CD4-positive, alpha-beta memory T cell (primary cell): ENCODE results near the gene ACER2. TPM values are rescaled to one million over a fixed set of nuclear protein-coding genes. Genes with fewer than 3 reads are reported as not detected.

ENCODE experiments used
- CTCF ChIA-PET: fragments of 350-600 bp; sonication (Branson Sonifier 250); formaldehyde crosslinking; loops from one replicate; lab custom pipeline; 2021; ENCODE audit warnings: inconsistent platforms; ENCODE audit not compliant: partially characterized antibody; lab: Charles Lee
- POLR2A ChIA-PET: fragments of 350-600 bp; sonication (Branson Sonifier 250); formaldehyde crosslinking; loops from one replicate; lab custom pipeline; 2021; ENCODE audit not compliant: partially characterized antibody; lab: Charles Lee
- DNase-seq, 5 donors: peaks; one replicate each; pipeline versions ENCODE4 v3.0.0 to v3.0.0-alpha.2; 2020 to 2022; ENCODE audit warnings: mixed read lengths in 1 of 5
- H3K27ac ChIP-seq: one replicate; pipeline ENCODE4 v1.7.0; 2013; ENCODE audit warnings: low read depth, low read length
- H3K27me3 ChIP-seq: 2 replicates; pipeline ENCODE4 v1.7.0; 2013; ENCODE audit warnings: mild to moderate bottlenecking, low read length, moderate library complexity; ENCODE audit not compliant: insufficient read depth
- H3K36me3 ChIP-seq: 2 replicates; pipeline ENCODE4 v1.7.0; 2013; ENCODE audit warnings: mild to moderate bottlenecking, low read length, moderate library complexity; ENCODE audit not compliant: insufficient read depth
- H3K4me1 ChIP-seq: 2 replicates; pipeline ENCODE4 v1.7.0; 2013; ENCODE audit warnings: mild to moderate bottlenecking, low read length, moderate library complexity; ENCODE audit not compliant: insufficient read depth
- H3K4me3 ChIP-seq, 2 donors: one replicate each; pipeline ENCODE4 v1.7.0; 2013; ENCODE audit warnings: low read length in 2 of 2, mild to moderate bottlenecking in 1 of 2
- H3K9me3 ChIP-seq, 2 donors: one replicate each; pipeline ENCODE4 v1.7.0; 2013; ENCODE audit warnings: low read length in 2 of 2, control low read depth in 1 of 2; ENCODE audit not compliant: control insufficient read depth in 1 of 2
- H3K27ac Mint-ChIP-seq, 7 donors: one replicate each; pipeline ENCODE4 v1.8.0; 2020 to 2021; ENCODE audit warnings: mixed read lengths in 7 of 7, mild to moderate bottlenecking in 6 of 7, inconsistent platforms in 3 of 7, moderate library complexity in 3 of 7
- H3K27me3 Mint-ChIP-seq, 2 donors: one replicate each; pipeline ENCODE4 v1.8.0; 2020 to 2021; ENCODE audit warnings: mixed read lengths in 2 of 2
- H3K36me3 Mint-ChIP-seq, 2 donors: one replicate each; pipeline ENCODE4 v1.8.0; 2020 to 2021; ENCODE audit warnings: mixed read lengths in 2 of 2, inconsistent platforms in 1 of 2, mild to moderate bottlenecking in 1 of 2
- H3K4me1 Mint-ChIP-seq, 4 donors: one replicate each; pipeline ENCODE4 v1.8.0; 2020 to 2021; ENCODE audit warnings: mixed read lengths in 4 of 4, mild to moderate bottlenecking in 1 of 4
- H3K4me3 Mint-ChIP-seq, 8 donors: one replicate each; pipeline ENCODE4 v1.8.0; 2020 to 2021; ENCODE audit warnings: mixed read lengths in 8 of 8, mild to moderate bottlenecking in 7 of 8, moderate library complexity in 6 of 8, inconsistent platforms in 3 of 8
- H3K9me3 Mint-ChIP-seq, 8 donors: one replicate each; pipeline ENCODE4 v1.8.0; 2020 to 2021; ENCODE audit warnings: mixed read lengths in 8 of 8, mild to moderate bottlenecking in 5 of 8, inconsistent platforms in 3 of 8, moderate library complexity in 1 of 8
- intact Hi-C: fragments of 100-400 bp; cut with micrococcal nuclease; formaldehyde crosslinking; loops from one replicate; pipeline ENCODE4 v1.15.1; 2023
- polyA plus RNA-seq, 2 donors: library from polyadenylated mRNA; unstranded; fragments of 300-500 nt; fragmentation: Illumina TruSeq; gene quantifications; one replicate each; pipeline ENCODE4 v1.2.3, GENCODE V29; 2021
- total RNA-seq, 2 experiments: library from RNA; stranded (reverse); gene quantifications; one replicate each; pipeline ENCODE4 v1.2.3, GENCODE V29; 2021

The ACER2 gene
- total and polyA plus RNA-seq, 4 experiments from 2014 or later = 0.54 to 6.0 (median 3.5) TPM

GRCh38 chr9:19471737-19472648 is 63.2 kb downstream of the ACER2 start:
- H3K27me3 ChIP-seq = no peaks in the 10 kb centered on the region
- ChIA-PET POLR2A (no interaction called here), CTCF (interaction anchor here (0.8 to 1.6 kb wide), 5 partner anchors 10 to 270 kb away, joined by 3 to 9 read pairs (median 3); no protein-coding TSS in a partner anchor)
- H3K9me3 ChIP-seq = no peaks in the 10 kb centered on the region
- Mint-ChIP-seq H3K27ac (peak overlapping the region in 6 of 7 donors; percentile 18 to 77 (median 50)), H3K4me1 (peaks cover 3 to 14% (median 10%) of the 10 kb centered on the region in 4 donors), H3K27me3 (no peaks in the 10 kb centered on the region), H3K4me3 (peak overlapping the region; percentile 60 to 83 (median 80)), H3K9me3 (no peaks in the 10 kb centered on the region), H3K36me3 (no peaks in the 10 kb centered on the region)
- H3K4me1 ChIP-seq = peaks cover 11% of the 10 kb centered on the region
- no peaks in the 10 kb centered on the region for H3K36me3 ChIP-seq
- intact Hi-C loops = loop anchor here (1.0 kb wide), 1 partner anchor 1469 kb away; no protein-coding TSS in a partner anchor
- peak; percentile 12 to 65 (median 26) for DNase-seq
- no peak overlapping the region for H3K27ac ChIP-seq
- peak overlapping the region; percentile 3 to 44 for H3K4me3 ChIP-seq

- H3K9me3 Mint-ChIP-seq = no peaks in the 10 kb centered on the region
- H3K4me3 Mint-ChIP-seq = peak overlapping the region in 1 of 8 donors; percentile 17
- Histone ChIP-seq H3K9me3 (no peaks in the 10 kb centered on the region), H3K4me1 (peaks cover 11% of the 10 kb centered on the region), H3K4me3 (no peak overlapping the region), H3K27ac (no peak overlapping the region), H3K27me3 (no peaks in the 10 kb centered on the region), H3K36me3 (no peaks in the 10 kb centered on the region)
- intact Hi-C loops = no loop called here
- peaks cover 0 to 1% of the 10 kb centered on the region in 2 donors for H3K27me3 Mint-ChIP-seq
- peaks cover 3 to 14% (median 10%) of the 10 kb centered on the region in 4 donors for H3K4me1 Mint-ChIP-seq
- H3K27ac Mint-ChIP-seq = no peak overlapping the region
- CTCF ChIA-PET = interaction anchor here (1.1 kb wide), 1 partner anchor 9 kb away, joined by 7 read pairs; no protein-coding TSS in a partner anchor
- POLR2A ChIA-PET = no interaction called here
- no peak for DNase-seq
- no peaks in the 10 kb centered on the region for H3K36me3 Mint-ChIP-seq
These were observed 64.8 kb downstream of the ACER2 start for GRCh38 chr9:19473605-19474004.

DNA sequence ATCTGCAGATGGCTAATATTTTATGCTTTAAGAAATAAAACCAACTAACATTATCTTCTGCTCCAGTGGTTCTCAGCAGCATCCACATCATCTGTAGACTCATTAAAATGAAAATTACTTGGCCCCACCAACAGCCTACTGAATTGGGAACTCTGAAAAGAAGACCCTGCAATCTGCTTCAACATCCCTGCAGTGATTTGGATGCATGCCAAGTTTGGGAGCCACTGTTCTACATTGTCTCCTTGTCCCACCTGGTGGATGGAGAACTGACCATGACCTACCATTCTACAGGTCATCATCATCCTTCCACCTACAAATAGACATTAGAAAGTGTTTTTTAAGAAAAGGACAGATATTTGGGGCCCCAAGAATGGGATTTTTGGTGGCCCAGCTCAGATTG is 71.1 kb downstream of the ACER2 start:
- H3K27ac ChIP-seq = no peak overlapping the region
- no peak for DNase-seq
- no peaks in the 10 kb centered on the region for H3K9me3 ChIP-seq
- Mint-ChIP-seq H3K36me3 (no peaks in the 10 kb centered on the region), H3K27me3 (peaks cover 4 to 8% of the 10 kb centered on the region in 2 donors), H3K4me3 (no peak overlapping the region), H3K27ac (no peak overlapping the region), H3K9me3 (no peaks in the 10 kb centered on the region), H3K4me1 (no peaks in the 10 kb centered on the region)
- H3K4me1 ChIP-seq = no peaks in the 10 kb centered on the region
- POLR2A ChIA-PET = no interaction called here
- no peaks in the 10 kb centered on the region for H3K27me3 ChIP-seq
- CTCF ChIA-PET = interaction anchor here (2.1 kb wide), 1 partner anchor 15 kb away, joined by 13 read pairs; no protein-coding TSS in a partner anchor
- no peak overlapping the region for H3K4me3 ChIP-seq
- no peaks in the 10 kb centered on the region for H3K36me3 ChIP-seq
- intact Hi-C loops = no loop called here

DNA sequence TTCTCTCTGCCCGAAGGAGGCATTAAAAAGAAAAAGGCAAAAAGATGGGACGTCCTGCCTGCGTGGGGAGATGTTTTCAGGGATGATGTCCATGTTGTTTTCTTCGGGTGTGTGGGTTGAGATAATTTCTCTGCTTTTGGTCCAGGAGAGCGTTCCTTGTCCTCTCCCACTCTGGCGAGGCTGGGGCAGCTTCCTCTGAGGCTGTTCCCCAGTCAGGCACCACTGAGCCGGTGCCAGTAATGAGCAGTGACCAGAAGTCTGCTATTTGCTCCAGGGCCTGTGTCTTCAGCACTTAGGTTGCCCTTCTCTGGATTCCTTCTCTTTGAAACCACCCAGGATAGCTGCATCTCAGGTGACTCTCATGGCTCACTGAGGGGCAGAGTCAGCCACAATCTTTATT is 71.5 kb downstream of the ACER2 start:
- intact Hi-C loops = no loop called here
- no peaks in the 10 kb centered on the region for H3K9me3 Mint-ChIP-seq
- no peak for DNase-seq
- Histone ChIP-seq H3K36me3 (no peaks in the 10 kb centered on the region), H3K27ac (no peak overlapping the region), H3K4me1 (no peaks in the 10 kb centered on the region), H3K9me3 (no peaks in the 10 kb centered on the region), H3K27me3 (no peaks in the 10 kb centered on the region), H3K4me3 (no peak overlapping the region)
- ChIA-PET POLR2A (no interaction called here), CTCF (interaction anchor here (2.1 to 3.1 kb wide), 2 partner anchors 11 to 16 kb away, joined by 11 to 13 read pairs; no protein-coding TSS in a partner anchor)
- no peaks in the 10 kb centered on the region for H3K4me1 Mint-ChIP-seq
- H3K27me3 Mint-ChIP-seq = peaks cover 4 to 8% of the 10 kb centered on the region in 2 donors
- no peak overlapping the region for H3K4me3 Mint-ChIP-seq
- no peak overlapping the region for H3K27ac Mint-ChIP-seq
- H3K36me3 Mint-ChIP-seq = no peaks in the 10 kb centered on the region

DNA sequence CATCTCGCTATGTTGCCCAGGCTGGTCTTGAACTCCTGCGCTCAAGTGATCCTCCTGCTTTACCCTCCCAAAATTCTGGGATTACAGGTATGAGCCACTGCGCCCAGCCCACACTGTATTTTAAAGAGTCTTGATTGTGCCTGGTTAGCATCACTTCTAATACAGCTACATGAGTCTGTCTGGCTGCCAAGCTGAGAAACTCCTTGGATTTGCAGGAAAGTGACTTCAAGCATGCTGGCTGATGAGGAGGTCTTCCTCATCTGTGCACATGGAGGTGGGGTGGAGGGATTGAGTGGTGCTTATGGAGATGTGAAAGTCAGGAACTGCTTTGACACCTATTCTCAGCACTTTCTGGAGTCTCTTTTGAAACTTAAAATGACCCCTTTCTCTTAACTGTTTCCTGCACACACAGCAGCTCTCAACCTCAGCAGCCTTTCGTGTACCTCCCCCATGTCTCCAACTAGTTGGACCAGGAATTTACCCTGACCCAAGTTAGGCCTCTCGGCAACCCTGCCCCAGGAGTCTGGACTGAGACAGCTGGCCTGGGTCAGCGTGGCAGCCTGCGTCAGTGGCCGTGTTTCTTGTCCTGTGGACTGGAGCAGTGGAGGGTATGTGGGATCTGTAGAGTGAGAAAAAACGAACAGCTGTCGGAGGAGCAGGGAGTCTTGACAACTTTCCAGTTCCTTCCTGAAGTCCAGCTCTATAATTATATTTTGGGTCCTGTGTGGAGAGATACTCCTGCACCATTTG is 72.5 kb downstream of the ACER2 start:
- no peaks in the 10 kb centered on the region for H3K36me3 Mint-ChIP-seq
- Histone ChIP-seq H3K27ac (no peak overlapping the region), H3K4me3 (no peak overlapping the region), H3K36me3 (no peaks in the 10 kb centered on the region), H3K9me3 (no peaks in the 10 kb centered on the region), H3K27me3 (no peaks in the 10 kb centered on the region), H3K4me1 (no peaks in the 10 kb centered on the region)
- H3K27me3 Mint-ChIP-seq = peaks cover 4 to 8% of the 10 kb centered on the region in 2 donors
- no peak overlapping the region for H3K4me3 Mint-ChIP-seq
- ChIA-PET CTCF (interaction anchor here (0.8 to 5.1 kb wide), 3 partner anchors 10 to 16 kb away, joined by 3 to 39 read pairs (median 11); no protein-coding TSS in a partner anchor), POLR2A (no interaction called here)
- no peaks in the 10 kb centered on the region for H3K9me3 Mint-ChIP-seq
- no peak overlapping the region for H3K27ac Mint-ChIP-seq
- no peaks in the 10 kb centered on the region for H3K4me1 Mint-ChIP-seq
- intact Hi-C loops = no loop called here
- no peak for DNase-seq

DNA sequence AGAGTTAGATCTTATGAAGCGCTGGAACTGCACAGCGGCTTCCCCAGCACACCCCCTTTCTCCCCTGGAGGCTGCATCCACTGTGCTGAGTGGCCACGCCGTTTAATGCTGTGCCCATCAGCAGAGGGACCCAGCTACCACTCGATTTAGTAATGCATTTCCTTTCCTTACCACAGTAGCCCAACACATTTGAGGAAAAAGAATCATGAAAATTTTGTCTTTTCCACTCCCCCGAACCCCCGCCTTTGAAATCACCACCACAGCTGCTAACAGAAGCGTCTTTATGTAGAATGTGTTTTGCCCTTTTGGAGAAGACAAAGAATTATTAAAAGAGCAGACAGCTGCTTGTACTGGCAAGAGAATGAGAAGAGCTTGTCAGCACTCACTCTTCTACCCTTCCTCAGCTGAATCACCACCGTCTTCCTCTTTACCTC is 73.2 kb downstream of the ACER2 start:
- ChIA-PET POLR2A (no interaction called here), CTCF (interaction anchor here (0.8 to 5.1 kb wide), 3 partner anchors 10 to 17 kb away, joined by 3 to 39 read pairs (median 11); no protein-coding TSS in a partner anchor)
- no peaks in the 10 kb centered on the region for H3K9me3 Mint-ChIP-seq
- DNase-seq = no peak
- no peak overlapping the region for H3K27ac Mint-ChIP-seq
- Histone ChIP-seq H3K27ac (no peak overlapping the region), H3K4me1 (no peaks in the 10 kb centered on the region), H3K27me3 (no peaks in the 10 kb centered on the region), H3K9me3 (no peaks in the 10 kb centered on the region), H3K36me3 (no peaks in the 10 kb centered on the region), H3K4me3 (no peak overlapping the region)
- H3K4me1 Mint-ChIP-seq = no peaks in the 10 kb centered on the region
- H3K36me3 Mint-ChIP-seq = no peaks in the 10 kb centered on the region
- H3K4me3 Mint-ChIP-seq = no peak overlapping the region
- H3K27me3 Mint-ChIP-seq = peaks cover 4 to 8% of the 10 kb centered on the region in 2 donors
- intact Hi-C loops = no loop called here
